GM20000 (cell line): ENCODE data around the gene TNFRSF8.

ENCODE experiments used
- DNase-seq: peaks from one replicate; pipeline ENCODE4 v3.0.0; 2012; ENCODE audit warnings: low spot score
- CTCF ChIP-seq: IDR thresholded peaks from 2 replicates; pipeline ENCODE4 v1.5.1; 2012; ENCODE audit warnings: mild to moderate bottlenecking, control low read depth; ENCODE audit errors: extremely low read depth, missing control alignments

The TNFRSF8 gene

GRCh38 chr1:12057940-12058687, 5.0 kb upstream of the TNFRSF8 start:
- TF ChIP-seq CTCF, result no peak
- no peak for DNase-seq

GRCh38 chr1:12059226-12059625, 3.9 kb upstream of the TNFRSF8 start:
- DNase-seq, result no peak
- no peak for TF ChIP-seq CTCF

GRCh38 chr1:12059722-12060464, 3.2 kb upstream of the TNFRSF8 start:
- TF ChIP-seq CTCF, result no peak
- no peak for DNase-seq

- no peak for TF ChIP-seq CTCF
These were observed 2.6 kb upstream of the TNFRSF8 start for GRCh38 chr1:12060500-12060899.

GRCh38 chr1:12064073-12064969, 1.2 kb downstream of the TNFRSF8 start:
- no peak for TF ChIP-seq CTCF
- DNase-seq, result no peak

More at GRCh38 chr1:12060500-12060899, 2.6 kb upstream of the TNFRSF8 start:
- no peak for DNase-seq

GRCh38 chr1:12065872-12066271, 2.8 kb downstream of the TNFRSF8 start:
- no peak for TF ChIP-seq CTCF
- no peak for DNase-seq
